HCT116 (cell line): Measurements from ENCODE around the gene TERT. TPM values are rescaled to one million over a fixed set of nuclear protein-coding genes. Genes with fewer than 3 reads are reported as not detected.

Source experiments
- ATAC-seq: fragments of 200-7000 bp; cut with Tn5 transposase; 2 replicates; pipeline ENCODE4 v1.9.1; 2020; ENCODE audit warnings: mild to moderate bottlenecking, moderate library complexity
- BruUV-seq: library from RNA; stranded (reverse); fragments of 400-500 nt; replicated peaks from 2 replicates; lab custom pipeline; 2021; lab: Mats Ljungman, UMichigan
- CTCF ChIA-PET: fragments of 300-600 bp; sonication (Branson Sonifier 250); formaldehyde crosslinking; loops from one replicate; lab custom pipeline; 2021; ENCODE audit warnings: antibody characterized with exemption; lab: Charles Lee
- POLR2A ChIA-PET: fragments of 300-600, 350-600 bp; sonication (Branson Sonifier 250); formaldehyde crosslinking; loops from one replicate; lab custom pipeline; 2021; ENCODE audit warnings: antibody characterized with exemption; lab: Charles Lee
- RAD21 ChIA-PET, 2 experiments: fragments of 300-600 bp; sonication (Branson Sonifier 250); formaldehyde crosslinking; loops; one replicate each; lab custom pipeline; 2023; ENCODE audit warnings: low total read pairs in 2 of 2; ENCODE audit not compliant: uncharacterized antibody in 2 of 2, unreplicated experiment in 2 of 2, low non-redundant PET in 1 of 2; lab: Charles Lee
- DNase-seq: peaks from one replicate; pipeline ENCODE4 v3.0.0-alpha.2; 2010; ENCODE audit warnings: low read depth, low spot score
- H2AFZ ChIP-seq: fragments of 200-600 bp; shearing (Covaris generic), sonication (generic); 2 replicates; pipeline ENCODE4 v1.6.1; 2017; ENCODE audit warnings: low read depth, mixed run types, mixed read lengths, antibody characterized with exemption, low read length; ENCODE audit not compliant: poor library complexity, severe bottlenecking
- H3K27ac ChIP-seq: 2 replicates; pipeline ENCODE4 v1.5.1; 2012; ENCODE audit warnings: low read depth, low read length
- H3K27me3 ChIP-seq: fragments of 200-600 bp; sonication (generic); 2 replicates; pipeline ENCODE4 v1.6.1; 2016; ENCODE audit warnings: mixed run types, low read length, mixed read lengths; ENCODE audit not compliant: insufficient read depth
- H3K36me3 ChIP-seq, 2 experiments: fragments of 200-500 bp in 1 of 2; fragments of 200-600 bp in 1 of 2; sonication (Bioruptor generic) in 1 of 2; sonication (generic) in 1 of 2; 2 replicates each; pipeline versions ENCODE4 v1.5.1 to v1.6.1; 2014 to 2016; ENCODE audit warnings: low read length in 2 of 2, inconsistent platforms in 1 of 2, mixed read lengths in 1 of 2, mixed run types in 1 of 2; ENCODE audit not compliant: insufficient read depth in 2 of 2, control insufficient read depth in 1 of 2
- H3K4me1 ChIP-seq, 2 experiments: fragments of 200-600 bp in 1 of 2; sonication (generic) in 1 of 2; 2 replicates each; pipeline versions ENCODE4 v1.5.1 to v1.6.1; 2012 to 2017; ENCODE audit warnings: low read length in 2 of 2, inconsistent platforms in 1 of 2, mild to moderate bottlenecking in 1 of 2, mixed read lengths in 1 of 2, mixed run types in 1 of 2, moderate library complexity in 1 of 2; ENCODE audit not compliant: insufficient read depth in 2 of 2, control insufficient read depth in 1 of 2
- H3K4me2 ChIP-seq: fragments of 200-600 bp; sonication (generic); 2 replicates; pipeline ENCODE4 v1.6.1; 2017; ENCODE audit warnings: mixed run types, low read length, mixed read lengths
- H3K4me3 ChIP-seq, 2 experiments: fragments of 200-600 bp in 1 of 2; sonication (generic) in 1 of 2; replicated peaks in 1 of 2; 2 replicates each; pipeline ENCODE4 v1.5.1; 2011 to 2016; ENCODE audit warnings: low read length in 2 of 2, control low read depth in 1 of 2, low read depth in 1 of 2, mild to moderate bottlenecking in 1 of 2, mixed read lengths in 1 of 2, mixed run types in 1 of 2
- H3K79me2 ChIP-seq: fragments of 200-600 bp; sonication (generic); 2 replicates; pipeline ENCODE4 v1.6.1; 2017; ENCODE audit warnings: mild to moderate bottlenecking, mixed run types, low read length, moderate library complexity, mixed read lengths; ENCODE audit not compliant: insufficient read depth
- H3K9ac ChIP-seq: fragments of 200-600 bp; sonication (generic); 2 replicates; pipeline ENCODE4 v1.6.1; 2016; ENCODE audit warnings: low read length, mixed read lengths
- H3K9me2 ChIP-seq: fragments of 200-600 bp; sonication (generic), shearing (Covaris generic); 2 replicates; pipeline ENCODE4 v1.6.1; 2017; ENCODE audit warnings: mixed run types, mild to moderate bottlenecking, moderate library complexity; ENCODE audit not compliant: insufficient read depth
- H3K9me3 ChIP-seq, 2 experiments: fragments of 200-500 bp in 1 of 2; fragments of 200-600 bp in 1 of 2; sonication (Bioruptor generic) in 1 of 2; sonication (generic) in 1 of 2; 2 replicates each; pipeline ENCODE4 v1.6.1; 2014 to 2017; ENCODE audit warnings: low read length in 2 of 2, mixed read lengths in 2 of 2, inconsistent platforms in 1 of 2, low read depth in 1 of 2, mild to moderate bottlenecking in 1 of 2, mixed run types in 1 of 2, moderate library complexity in 1 of 2; ENCODE audit not compliant: control insufficient read depth in 1 of 2, insufficient read depth in 1 of 2
- H4K20me1 ChIP-seq: fragments of 200-600 bp; sonication (generic), shearing (Covaris generic); 2 replicates; pipeline ENCODE4 v1.6.1; 2017; ENCODE audit warnings: mixed run types, mild to moderate bottlenecking, moderate library complexity; ENCODE audit not compliant: insufficient read depth
- CEBPB ChIP-seq: IDR thresholded peaks from 2 replicates; pipeline ENCODE4 v1.6.1; 2012; ENCODE audit warnings: low read depth
- EGR1 ChIP-seq: IDR thresholded peaks from 2 replicates; pipeline ENCODE4 v1.6.1; 2012; ENCODE audit warnings: low read depth
- ELF1 ChIP-seq: IDR thresholded peaks from 2 replicates; pipeline ENCODE4 v1.6.1; 2012; ENCODE audit warnings: low read depth, borderline replicate concordance
- FOSL1 ChIP-seq: IDR thresholded peaks from 2 replicates; pipeline ENCODE4 v1.6.1; 2012; ENCODE audit warnings: low read depth
- JUND ChIP-seq: IDR thresholded peaks from 2 replicates; pipeline ENCODE4 v1.6.1; 2012
- POLR2A ChIP-seq: IDR thresholded peaks from 2 replicates; pipeline ENCODE4 v1.7.0; 2011; ENCODE audit warnings: borderline replicate concordance; ENCODE audit not compliant: insufficient read depth, insufficient read length; ENCODE audit errors: extremely low read depth
- RAD21 ChIP-seq: IDR thresholded peaks from 2 replicates; pipeline ENCODE4 v1.6.1; 2012; ENCODE audit warnings: low read depth, mild to moderate bottlenecking
- SP1 ChIP-seq: IDR thresholded peaks from 2 replicates; pipeline ENCODE4 v1.6.1; 2012; ENCODE audit warnings: low read depth
- SRF ChIP-seq: IDR thresholded peaks from 2 replicates; pipeline ENCODE4 v1.6.1; 2012; ENCODE audit warnings: low read depth
- TCF7L2 ChIP-seq: IDR thresholded peaks from 2 replicates; pipeline ENCODE4 v1.7.0; 2011; ENCODE audit warnings: borderline replicate concordance, inconsistent platforms; ENCODE audit not compliant: insufficient read depth, insufficient read length; ENCODE audit errors: extremely low read depth
- YY1 ChIP-seq: IDR thresholded peaks from 2 replicates; pipeline ENCODE4 v1.6.1; 2011; ENCODE audit warnings: low read length, low read depth, moderate library complexity, mild to moderate bottlenecking; ENCODE audit not compliant: insufficient replicate concordance; ENCODE audit errors: extremely low read depth
- ZNF274 ChIP-seq: fragments of 200-500 bp; sonication (Bioruptor generic); IDR thresholded peaks from 2 replicates; pipeline ENCODE4 v1.6.1; 2014; ENCODE audit warnings: mild to moderate bottlenecking, low read depth, low read length, inconsistent platforms
- intact Hi-C: fragments of 100-400 bp; cut with micrococcal nuclease; formaldehyde crosslinking; loops from 2 replicates; pipeline ENCODE4 v1.10.0; 2022
- total RNA-seq: library from RNA; stranded (reverse); gene quantifications from one replicate; pipeline ENCODE4 v1.2.1, GENCODE V29; 2021; ENCODE audit not compliant: unreplicated experiment
- TF ChIP-seq, protein P1 (sequence below): IDR thresholded peaks from 2 replicates; pipeline ENCODE4 v1.6.1; 2012; ENCODE audit warnings: low read depth
- TF ChIP-seq, protein P2 (sequence below), 3 experiments: fragments of 200-600 bp in 1 of 3; sonication (generic) in 1 of 3; IDR thresholded peaks in 2 of 3; conservative IDR thresholded peaks in 1 of 3; 2 replicates each; pipeline ENCODE4 v1.5.1; 2012 to 2017; ENCODE audit warnings: low read depth in 2 of 3, low read length in 2 of 3, antibody characterized with exemption in 1 of 3, borderline replicate concordance in 1 of 3, control low read depth in 1 of 3, mild to moderate bottlenecking in 1 of 3, mixed read lengths in 1 of 3, mixed run types in 1 of 3, moderate library complexity in 1 of 3; ENCODE audit not compliant: insufficient read depth in 1 of 3

TERT gene
- total RNA-seq, 1 experiment from 2014 or later, result 6.9 TPM

DNA sequence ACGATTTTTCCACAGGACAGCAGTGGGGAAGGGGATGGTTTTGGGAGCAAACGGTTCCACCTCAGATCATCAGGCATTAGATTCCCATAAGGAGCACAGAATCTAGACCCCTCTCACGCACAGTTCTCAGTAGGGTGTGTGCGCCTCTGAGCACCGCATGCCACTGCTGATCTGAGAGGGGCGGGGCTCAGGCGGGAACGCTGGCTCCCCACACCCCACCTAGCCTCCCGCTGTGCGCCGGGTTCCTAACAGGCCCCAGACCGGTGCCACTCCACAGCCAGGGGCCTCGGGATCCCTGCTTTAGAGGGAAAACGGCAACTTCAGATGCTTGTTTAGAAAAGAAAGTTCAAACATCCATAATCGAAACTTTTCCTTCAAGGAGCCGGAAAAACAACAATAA lies 20.4 kb downstream of the TERT start:
- ChIA-PET RAD21 (no interaction called here), POLR2A (no interaction called here), CTCF (no interaction called here)
- Histone ChIP-seq H3K79me2 (no peaks in the 10 kb centered on the region), H3K4me3 (no peak overlapping the region), H3K4me1 (no peaks in the 10 kb centered on the region), H3K9ac (no peak overlapping the region), H3K27me3 (no peaks in the 10 kb centered on the region), H3K9me3 (no peaks in the 10 kb centered on the region), H2AFZ (no peak overlapping the region), H3K27ac (no peak overlapping the region), H3K9me2 (no peaks in the 10 kb centered on the region), H3K4me2 (no peak overlapping the region), H4K20me1 (no peaks in the 10 kb centered on the region), H3K36me3 (peaks cover 0 to 5% of the 10 kb centered on the region in 2 experiments; a peak in 1 of 4 replicates)
- BruUV-seq, result no TSS peak
- intact Hi-C loops, result no loop called here
- ATAC-seq (no peak), DNase-seq (no peak)
- TF ChIP-seq SP1 (no peak), TCF7L2 (no peak), FOSL1 (no peak), CEBPB (no peak), ELF1 (no peak), YY1 (no peak), SRF (no peak), EGR1 (no peak), ZNF274 (no peak), POLR2A (no peak), JUND (no peak), RAD21 (no peak)
- TF ChIP-seq, protein P1, sequence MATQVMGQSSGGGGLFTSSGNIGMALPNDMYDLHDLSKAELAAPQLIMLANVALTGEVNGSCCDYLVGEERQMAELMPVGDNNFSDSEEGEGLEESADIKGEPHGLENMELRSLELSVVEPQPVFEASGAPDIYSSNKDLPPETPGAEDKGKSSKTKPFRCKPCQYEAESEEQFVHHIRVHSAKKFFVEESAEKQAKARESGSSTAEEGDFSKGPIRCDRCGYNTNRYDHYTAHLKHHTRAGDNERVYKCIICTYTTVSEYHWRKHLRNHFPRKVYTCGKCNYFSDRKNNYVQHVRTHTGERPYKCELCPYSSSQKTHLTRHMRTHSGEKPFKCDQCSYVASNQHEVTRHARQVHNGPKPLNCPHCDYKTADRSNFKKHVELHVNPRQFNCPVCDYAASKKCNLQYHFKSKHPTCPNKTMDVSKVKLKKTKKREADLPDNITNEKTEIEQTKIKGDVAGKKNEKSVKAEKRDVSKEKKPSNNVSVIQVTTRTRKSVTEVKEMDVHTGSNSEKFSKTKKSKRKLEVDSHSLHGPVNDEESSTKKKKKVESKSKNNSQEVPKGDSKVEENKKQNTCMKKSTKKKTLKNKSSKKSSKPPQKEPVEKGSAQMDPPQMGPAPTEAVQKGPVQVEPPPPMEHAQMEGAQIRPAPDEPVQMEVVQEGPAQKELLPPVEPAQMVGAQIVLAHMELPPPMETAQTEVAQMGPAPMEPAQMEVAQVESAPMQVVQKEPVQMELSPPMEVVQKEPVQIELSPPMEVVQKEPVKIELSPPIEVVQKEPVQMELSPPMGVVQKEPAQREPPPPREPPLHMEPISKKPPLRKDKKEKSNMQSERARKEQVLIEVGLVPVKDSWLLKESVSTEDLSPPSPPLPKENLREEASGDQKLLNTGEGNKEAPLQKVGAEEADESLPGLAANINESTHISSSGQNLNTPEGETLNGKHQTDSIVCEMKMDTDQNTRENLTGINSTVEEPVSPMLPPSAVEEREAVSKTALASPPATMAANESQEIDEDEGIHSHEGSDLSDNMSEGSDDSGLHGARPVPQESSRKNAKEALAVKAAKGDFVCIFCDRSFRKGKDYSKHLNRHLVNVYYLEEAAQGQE, result no peak
- TF ChIP-seq, protein P2, sequence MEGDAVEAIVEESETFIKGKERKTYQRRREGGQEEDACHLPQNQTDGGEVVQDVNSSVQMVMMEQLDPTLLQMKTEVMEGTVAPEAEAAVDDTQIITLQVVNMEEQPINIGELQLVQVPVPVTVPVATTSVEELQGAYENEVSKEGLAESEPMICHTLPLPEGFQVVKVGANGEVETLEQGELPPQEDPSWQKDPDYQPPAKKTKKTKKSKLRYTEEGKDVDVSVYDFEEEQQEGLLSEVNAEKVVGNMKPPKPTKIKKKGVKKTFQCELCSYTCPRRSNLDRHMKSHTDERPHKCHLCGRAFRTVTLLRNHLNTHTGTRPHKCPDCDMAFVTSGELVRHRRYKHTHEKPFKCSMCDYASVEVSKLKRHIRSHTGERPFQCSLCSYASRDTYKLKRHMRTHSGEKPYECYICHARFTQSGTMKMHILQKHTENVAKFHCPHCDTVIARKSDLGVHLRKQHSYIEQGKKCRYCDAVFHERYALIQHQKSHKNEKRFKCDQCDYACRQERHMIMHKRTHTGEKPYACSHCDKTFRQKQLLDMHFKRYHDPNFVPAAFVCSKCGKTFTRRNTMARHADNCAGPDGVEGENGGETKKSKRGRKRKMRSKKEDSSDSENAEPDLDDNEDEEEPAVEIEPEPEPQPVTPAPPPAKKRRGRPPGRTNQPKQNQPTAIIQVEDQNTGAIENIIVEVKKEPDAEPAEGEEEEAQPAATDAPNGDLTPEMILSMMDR (IDR thresholded peaks at IDR 0.05 in 2 of 3, conservative IDR thresholded peaks at IDR 0.05 in 1 of 3; ENCODE audit: borderline replicate concordance in 1 of 3, insufficient read depth in 1 of 3, low read depth in 2 of 3, low read length in 2 of 3), result no peak
